ENCODE results near the gene LOX. TPM values are rescaled to one million over a fixed set of nuclear protein-coding genes. Genes with fewer than 3 reads are reported as not detected.

LOX gene
- total and polyA plus RNA-seq, 7 donors, result 1.8 to 21.6 (median 7.6) TPM; not detected in 1

DNA sequence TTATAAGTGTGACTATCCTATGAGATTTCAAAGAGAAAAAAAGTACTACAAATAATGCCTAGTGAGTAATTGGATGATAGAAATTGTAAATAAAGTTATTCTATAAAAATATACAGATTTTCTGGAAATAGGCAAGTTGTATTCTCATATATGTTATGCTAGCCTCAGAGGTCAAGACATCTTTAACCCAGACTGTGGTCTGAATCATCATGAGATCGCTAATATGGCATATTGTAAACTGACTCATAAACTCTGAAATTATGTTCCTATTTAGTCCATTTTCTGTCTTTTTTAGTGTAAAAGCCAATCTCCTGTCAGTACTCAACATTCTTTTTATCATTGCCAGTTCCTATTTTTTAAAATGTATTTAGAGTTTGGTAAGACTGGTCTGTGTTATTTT is 14.2 kb downstream of the LOX start:
- WGBS, 2 donors, result 84 to 89% methylated on average over 1 of the region's 1 CpG
- H3K4me3 ChIP-seq, result no peak overlapping the region
- H3K27me3 ChIP-seq, result no peaks in the 10 kb centered on the region
- intact Hi-C loops (cut with DNase I), result no loop called here
- no peaks in the 10 kb centered on the region for H3K4me1 ChIP-seq
- peaks cover 0 to 9% (median 0%) of the 10 kb centered on the region in 4 donors for H3K36me3 ChIP-seq
- no peak overlapping the region for H3K27ac ChIP-seq
- no peak for TF ChIP-seq POLR2AphosphoS5 (IDR thresholded peaks at IDR 0.05)
- no peak for TF ChIP-seq POLR2A (IDR thresholded peaks at IDR 0.05)
- TF ChIP-seq CTCF (IDR thresholded peaks at IDR 0.05), result no peak
- no peak for TF ChIP-seq EP300 (IDR thresholded peaks at IDR 0.05)
- no peaks in the 10 kb centered on the region for H3K9me3 ChIP-seq
- DNase-seq, result no peak

GRCh38 chr5:122062205-122062604 is 15.9 kb downstream of the LOX start:
- 79 to 85% methylated on average over 1 of the region's 1 CpG for WGBS, 2 donors
- no peaks in the 10 kb centered on the region for H3K9me3 ChIP-seq
- TF ChIP-seq POLR2AphosphoS5 (IDR thresholded peaks at IDR 0.05) (no peak), EP300 (IDR thresholded peaks at IDR 0.05) (no peak), CTCF (IDR thresholded peaks at IDR 0.05) (no peak), POLR2A (IDR thresholded peaks at IDR 0.05) (no peak)
- intact Hi-C loops (cut with DNase I), result no loop called here
- H3K27ac ChIP-seq, result no peak overlapping the region
- no peaks in the 10 kb centered on the region for H3K4me1 ChIP-seq
- H3K36me3 ChIP-seq, result peaks cover 0 to 9% (median 0%) of the 10 kb centered on the region in 4 donors
- no peaks in the 10 kb centered on the region for H3K27me3 ChIP-seq
- H3K4me3 ChIP-seq, result no peak overlapping the region
- no peak for DNase-seq

DNA sequence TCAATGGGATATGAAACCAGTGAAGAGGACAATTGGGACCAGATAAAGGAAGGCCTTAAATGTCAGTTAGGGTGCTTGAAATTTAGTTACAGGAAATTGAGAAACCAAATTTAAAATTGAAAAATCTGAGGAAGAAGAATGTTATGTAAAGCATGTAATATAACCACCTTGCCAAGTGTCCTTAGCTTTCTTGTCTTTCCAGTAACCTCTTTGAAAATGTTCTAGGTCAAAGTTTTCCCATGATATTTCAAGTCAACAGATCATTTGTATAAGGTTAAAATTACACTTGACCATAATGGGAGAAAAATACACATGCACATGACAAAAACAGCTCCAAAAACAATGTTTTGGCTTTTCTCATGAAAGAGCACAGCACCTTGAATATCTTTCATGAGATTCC is 21.1 kb downstream of the LOX start:
- no peak overlapping the region for H3K4me3 ChIP-seq
- TF ChIP-seq CTCF (IDR thresholded peaks at IDR 0.05) (no peak), EP300 (IDR thresholded peaks at IDR 0.05) (no peak), POLR2A (IDR thresholded peaks at IDR 0.05) (no peak), POLR2AphosphoS5 (IDR thresholded peaks at IDR 0.05) (no peak)
- H3K9me3 ChIP-seq, result no peaks in the 10 kb centered on the region
- H3K4me1 ChIP-seq, result no peaks in the 10 kb centered on the region
- no peaks in the 10 kb centered on the region for H3K27me3 ChIP-seq
- no peak overlapping the region for H3K27ac ChIP-seq
- intact Hi-C loops (cut with DNase I), result no loop called here
- no peaks in the 10 kb centered on the region for H3K36me3 ChIP-seq
- DNase-seq, result no peak

- 76 to 93% methylated on average over 4 of the region's 4 CpGs for WGBS, 2 donors
Observed at GRCh38 chr5:122054266-122054665, 23.8 kb downstream of the LOX start.

More at GRCh38 chr5:122054266-122054665, 23.8 kb downstream of the LOX start:
- H3K27ac ChIP-seq, result no peak overlapping the region
- H3K9me3 ChIP-seq, result no peaks in the 10 kb centered on the region
- no peak for TF ChIP-seq CTCF (IDR thresholded peaks at IDR 0.05)
- no peak for TF ChIP-seq POLR2AphosphoS5 (IDR thresholded peaks at IDR 0.05)
- no peak for TF ChIP-seq EP300 (IDR thresholded peaks at IDR 0.05)
- TF ChIP-seq POLR2A (IDR thresholded peaks at IDR 0.05), result no peak
- no peaks in the 10 kb centered on the region for H3K36me3 ChIP-seq
- no peaks in the 10 kb centered on the region for H3K4me1 ChIP-seq
- intact Hi-C loops (cut with DNase I), result no loop called here
- DNase-seq, result no peak
- no peak overlapping the region for H3K4me3 ChIP-seq
- H3K27me3 ChIP-seq, result no peaks in the 10 kb centered on the region
